GM12878 (cell line): ENCODE data around the gene COL27A1. TPM values are rescaled to one million over a fixed set of nuclear protein-coding genes. Genes with fewer than 3 reads are reported as not detected.

Source experiments
- ATAC-seq: fragments of 200-7000 bp; cut with Tn5 transposase; 3 replicates; pipeline ENCODE4 v1.9.1; 2020; ENCODE audit warnings: mild to moderate bottlenecking, moderate library complexity
- BruUV-seq: library from RNA; stranded (reverse); fragments of 400-500 nt; replicated peaks from 2 replicates; lab custom pipeline; 2021; lab: Mats Ljungman, UMichigan
- CTCF ChIA-PET: fragments of 300-600 bp; sonication (Branson Sonifier 250); formaldehyde crosslinking; extraction: SDS; loops from one replicate; lab custom pipeline; 2021; ENCODE audit warnings: inconsistent platforms; lab: Yijun Ruan, JAX
- POLR2A ChIA-PET: fragments of 350-600 bp; formaldehyde crosslinking; extraction: SDS; loops from one replicate; lab custom pipeline; 2021; ENCODE audit warnings: inconsistent platforms; lab: Charles Lee
- RAD21 ChIA-PET: fragments of 300-600 bp; sonication (Branson Sonifier 250); formaldehyde crosslinking; loops from one replicate; lab custom pipeline; 2023; ENCODE audit warnings: antibody characterized with exemption; ENCODE audit not compliant: unreplicated experiment; lab: Charles Lee
- SMC1A ChIA-PET: fragments of 300-600 bp; sonication (Branson Sonifier 250); formaldehyde crosslinking; loops from one replicate; lab custom pipeline; 2023; ENCODE audit not compliant: unreplicated experiment, uncharacterized antibody; lab: Charles Lee
- DNase-seq: peaks from one replicate; pipeline ENCODE4 v3.0.0-alpha.2; 2011; ENCODE audit warnings: low read depth, low spot score
- FAIRE-seq: peaks from 3 replicates; lab custom pipeline; 2011; peaks lifted over from hg19 to GRCh38; lab: Jason Lieb, UNC
- H2AFZ ChIP-seq: 2 replicates; pipeline ENCODE4 v1.6.0; 2011; ENCODE audit warnings: low read depth, low read length, control low read depth; ENCODE audit not compliant: control insufficient read depth
- H3K27ac ChIP-seq: 2 replicates; pipeline ENCODE4 v1.5.1; 2011; ENCODE audit warnings: control low read depth; ENCODE audit not compliant: control insufficient read depth, insufficient read depth
- H3K27me3 ChIP-seq, 2 experiments: replicated peaks in 1 of 2; 2 replicates each; pipeline versions ENCODE4 v1.6.0 to v1.6.1; 2011; ENCODE audit warnings: low read length in 1 of 2; ENCODE audit not compliant: control insufficient read depth in 2 of 2, insufficient read depth in 2 of 2
- H3K36me3 ChIP-seq, 2 experiments: 2 replicates each; pipeline ENCODE4 v1.5.1; 2011; ENCODE audit warnings: low read length in 1 of 2; ENCODE audit not compliant: control insufficient read depth in 2 of 2, insufficient read depth in 2 of 2
- H3K4me1 ChIP-seq: 2 replicates; pipeline ENCODE4 v1.6.1; 2011; ENCODE audit warnings: mild to moderate bottlenecking, low read length, moderate library complexity, mixed read lengths; ENCODE audit not compliant: control insufficient read depth, insufficient read depth
- H3K4me2 ChIP-seq: 2 replicates; pipeline ENCODE4 v1.6.0; 2011; ENCODE audit warnings: control low read depth; ENCODE audit not compliant: control insufficient read depth, insufficient read depth
- H3K4me3 ChIP-seq: fragments of 200-600 bp; sonication (generic); 2 replicates; pipeline ENCODE4 v1.5.1; 2016
- H3K79me2 ChIP-seq: 2 replicates; pipeline ENCODE4 v1.6.0; 2011; ENCODE audit warnings: low read length; ENCODE audit not compliant: control insufficient read depth, insufficient read depth
- H3K9ac ChIP-seq: 2 replicates; pipeline ENCODE4 v1.8.0; 2011; ENCODE audit warnings: low read length, control low read depth, mixed read lengths; ENCODE audit not compliant: control insufficient read depth, insufficient read depth
- H3K9me3 ChIP-seq: replicated peaks from 3 replicates; pipeline ENCODE4 v1.5.1; 2011; ENCODE audit warnings: mild to moderate bottlenecking, low read length; ENCODE audit not compliant: control insufficient read depth, insufficient read depth
- H4K20me1 ChIP-seq: 2 replicates; pipeline ENCODE4 v1.6.0; 2011; ENCODE audit not compliant: control insufficient read depth, insufficient read depth
- ASH2L ChIP-seq: fragments of 300-600, 200-600 bp; sonication (generic); IDR thresholded peaks from 2 replicates; pipeline ENCODE4 v1.6.1; 2017; ENCODE audit warnings: low read depth, mild to moderate bottlenecking, borderline replicate concordance
- CBFB ChIP-seq: IDR thresholded peaks from 2 replicates; pipeline ENCODE4 v1.6.1; 2016; ENCODE audit warnings: antibody characterized with exemption, low read depth
- FOS ChIP-seq: IDR thresholded peaks from 3 replicates; pipeline ENCODE4 v1.6.1; 2011; ENCODE audit warnings: borderline replicate concordance; ENCODE audit not compliant: insufficient read length; ENCODE audit errors: extremely low read depth
- FOXK2 ChIP-seq: fragments of 450-650 bp; IDR thresholded peaks from 2 replicates; pipeline ENCODE4 v1.6.1; 2017; ENCODE audit warnings: mild to moderate bottlenecking, moderate library complexity
- HCFC1 ChIP-seq: fragments of 150-350 bp; IDR thresholded peaks from 2 replicates; pipeline ENCODE4 v1.6.1; 2014; ENCODE audit warnings: low read length
- MTA2 ChIP-seq: fragments of 450-650 bp; IDR thresholded peaks from 2 replicates; pipeline ENCODE4 v1.6.1; 2016; ENCODE audit warnings: low read depth, mild to moderate bottlenecking, moderate library complexity
- RAD21 ChIP-seq: IDR thresholded peaks from 2 replicates; pipeline ENCODE4 v1.6.1; 2011; ENCODE audit warnings: mild to moderate bottlenecking, low read depth, low read length, moderate library complexity; ENCODE audit not compliant: insufficient read depth
- RUNX3 ChIP-seq: IDR thresholded peaks from 2 replicates; pipeline ENCODE4 v1.6.1; 2012; ENCODE audit warnings: low read length, inconsistent platforms
- TCF3 ChIP-seq: IDR thresholded peaks from 2 replicates; pipeline ENCODE4 v1.6.1; 2012; ENCODE audit warnings: low read depth, mild to moderate bottlenecking, low read length, borderline replicate concordance; ENCODE audit not compliant: insufficient read depth
- WGBS: methylation state at CpG from one replicate; pipeline ENCODE4 v1.1.6; 2016; ENCODE audit warnings: low lambda C conversion rate; ENCODE audit not compliant: insufficient replicate concordance, insufficient coverage; ENCODE audit errors: missing lambda C conversion rate; 5-methylcytosine and 5-hydroxymethylcytosine counted together
- in situ Hi-C: fragments of 300-500 bp; cut with MboI; formaldehyde crosslinking; loops from 9 replicates; pipeline ENCODE4 v1.14.3; 2018; ENCODE audit warnings: mixed read lengths
- intact Hi-C: fragments of 100-400 bp; cut with micrococcal nuclease; formaldehyde crosslinking; loops from one replicate; pipeline ENCODE4 v1.14.2; 2022; ENCODE audit not compliant: unreplicated experiment
- polyA plus RNA-seq, 11 experiments: library from polyadenylated mRNA; depleted of rRNA in 4 of 11; unstranded in 6 of 11; stranded (reverse) in 5 of 11; fragments of >200 nt; fragmentation: Nextera tagmentation in 4 of 11; fragmentation: Illumina TruSeq in 1 of 11; extraction: Ambion mirVana in 4 of 11; extraction: Trizol in 1 of 11; gene quantifications; 1 replicate in 1 of 11; 2 replicates in 10 of 11; pipeline versions ENCODE4 v1.2.1 to v1.2.3, GENCODE V29; 2011 to 2016; ENCODE audit warnings: inconsistent platforms in 2 of 11, missing spikeins in 2 of 11, low read depth in 1 of 11
- total RNA-seq, 4 experiments: library from RNA; depleted of rRNA in 3 of 4; stranded (reverse); fragments of >200 nt in 3 of 4; fragmentation: Illumina TruSeq in 1 of 4; extraction: Trizol in 1 of 4; gene quantifications; 2 replicates each; pipeline versions ENCODE4 v1.2.1 to v1.2.3, GENCODE V29; 2013 to 2021
- TF ChIP-seq, protein P1 (sequence below): fragments of 450-650 bp; IDR thresholded peaks from 2 replicates; pipeline ENCODE4 v1.6.1; 2017; ENCODE audit warnings: mild to moderate bottlenecking, moderate library complexity
- TF ChIP-seq, protein P2 (sequence below): fragments of 450-650 bp; IDR thresholded peaks from 2 replicates; pipeline ENCODE4 v1.6.1; 2017; ENCODE audit warnings: low read depth, mild to moderate bottlenecking, moderate library complexity
- TF ChIP-seq, protein P3 (sequence below): fragments of 450-650 bp; IDR thresholded peaks from 2 replicates; pipeline ENCODE4 v1.6.1; 2016; ENCODE audit warnings: mild to moderate bottlenecking

Gene COL27A1
- total and polyA plus RNA-seq, 10 of the 15 experiments (the other 5 are each of a cell fraction or from before 2014, with no cell fraction given): 0.10 TPM; not detected in 9

DNA sequence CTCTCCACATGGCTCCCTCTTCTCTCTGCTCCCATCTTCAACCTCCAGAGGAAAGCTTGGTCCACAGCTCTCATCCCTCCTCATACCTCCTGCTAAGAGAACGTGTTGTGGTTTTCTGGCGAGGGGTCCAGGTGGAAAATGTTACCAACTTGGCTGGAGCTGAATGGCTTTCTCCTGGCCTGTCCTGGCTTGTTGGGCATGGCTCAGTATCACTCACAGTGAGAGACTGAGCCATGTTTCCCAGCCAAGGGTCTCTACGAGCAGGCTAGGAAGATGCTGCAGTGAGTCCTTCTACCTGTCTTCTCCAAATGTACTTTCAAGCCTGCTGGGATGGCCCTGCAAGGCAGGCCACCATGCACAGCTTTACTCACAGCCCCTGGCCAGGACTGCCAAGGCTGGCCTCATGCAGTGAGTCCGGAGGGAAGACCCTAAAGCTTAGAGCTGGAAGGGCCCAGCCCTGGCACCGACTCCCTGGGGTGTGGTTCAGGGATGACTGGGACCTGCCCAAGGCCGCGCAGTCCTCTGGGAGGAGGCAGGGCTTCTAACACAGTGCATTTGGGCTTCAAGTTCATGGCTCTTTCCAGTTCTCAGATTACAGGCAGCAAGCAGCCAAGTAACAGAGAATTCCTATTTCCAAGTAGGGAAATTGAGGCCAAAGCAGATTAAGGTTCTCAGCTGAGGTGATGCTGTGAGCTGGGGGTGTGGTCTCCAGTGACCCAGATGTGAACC, 59.5 kb downstream of the COL27A1 start (continued):
- TF ChIP-seq RUNX3: no peak
- no peak for TF ChIP-seq MTA2
- no peak for TF ChIP-seq ASH2L
- TF ChIP-seq TCF3: no peak
- no peak for TF ChIP-seq FOXK2
- no peak for TF ChIP-seq FOS
- no peak for TF ChIP-seq CBFB
- TF ChIP-seq HCFC1: no peak
- TF ChIP-seq, protein P1, sequence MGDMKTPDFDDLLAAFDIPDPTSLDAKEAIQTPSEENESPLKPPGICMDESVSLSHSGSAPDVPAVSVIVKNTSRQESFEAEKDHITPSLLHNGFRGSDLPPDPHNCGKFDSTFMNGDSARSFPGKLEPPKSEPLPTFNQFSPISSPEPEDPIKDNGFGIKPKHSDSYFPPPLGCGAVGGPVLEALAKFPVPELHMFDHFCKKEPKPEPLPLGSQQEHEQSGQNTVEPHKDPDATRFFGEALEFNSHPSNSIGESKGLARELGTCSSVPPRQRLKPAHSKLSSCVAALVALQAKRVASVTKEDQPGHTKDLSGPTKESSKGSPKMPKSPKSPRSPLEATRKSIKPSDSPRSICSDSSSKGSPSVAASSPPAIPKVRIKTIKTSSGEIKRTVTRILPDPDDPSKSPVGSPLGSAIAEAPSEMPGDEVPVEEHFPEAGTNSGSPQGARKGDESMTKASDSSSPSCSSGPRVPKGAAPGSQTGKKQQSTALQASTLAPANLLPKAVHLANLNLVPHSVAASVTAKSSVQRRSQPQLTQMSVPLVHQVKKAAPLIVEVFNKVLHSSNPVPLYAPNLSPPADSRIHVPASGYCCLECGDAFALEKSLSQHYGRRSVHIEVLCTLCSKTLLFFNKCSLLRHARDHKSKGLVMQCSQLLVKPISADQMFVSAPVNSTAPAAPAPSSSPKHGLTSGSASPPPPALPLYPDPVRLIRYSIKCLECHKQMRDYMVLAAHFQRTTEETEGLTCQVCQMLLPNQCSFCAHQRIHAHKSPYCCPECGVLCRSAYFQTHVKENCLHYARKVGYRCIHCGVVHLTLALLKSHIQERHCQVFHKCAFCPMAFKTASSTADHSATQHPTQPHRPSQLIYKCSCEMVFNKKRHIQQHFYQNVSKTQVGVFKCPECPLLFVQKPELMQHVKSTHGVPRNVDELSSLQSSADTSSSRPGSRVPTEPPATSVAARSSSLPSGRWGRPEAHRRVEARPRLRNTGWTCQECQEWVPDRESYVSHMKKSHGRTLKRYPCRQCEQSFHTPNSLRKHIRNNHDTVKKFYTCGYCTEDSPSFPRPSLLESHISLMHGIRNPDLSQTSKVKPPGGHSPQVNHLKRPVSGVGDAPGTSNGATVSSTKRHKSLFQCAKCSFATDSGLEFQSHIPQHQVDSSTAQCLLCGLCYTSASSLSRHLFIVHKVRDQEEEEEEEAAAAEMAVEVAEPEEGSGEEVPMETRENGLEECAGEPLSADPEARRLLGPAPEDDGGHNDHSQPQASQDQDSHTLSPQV: no peak

DNA sequence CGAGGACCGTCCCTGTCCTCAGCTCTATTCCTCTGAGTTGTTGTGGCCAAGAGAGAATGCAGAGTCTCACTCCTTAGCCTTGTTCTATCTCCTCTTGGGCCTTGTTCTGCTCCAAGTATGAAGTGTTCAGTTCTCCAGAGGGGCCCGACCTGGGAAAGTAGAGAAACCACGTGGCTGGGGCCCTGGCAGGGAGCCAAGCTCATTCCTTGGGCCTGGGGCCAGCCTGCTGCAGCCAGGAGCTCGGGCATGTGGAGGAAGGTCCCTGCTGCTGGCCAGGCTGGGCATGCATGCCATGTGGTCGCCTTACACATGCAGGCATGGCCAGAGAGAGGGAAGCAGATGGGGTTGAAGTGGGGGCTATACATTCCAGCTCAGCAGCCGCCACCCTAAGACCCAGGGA, 60.7 kb downstream of the COL27A1 start:
- in situ Hi-C loops: no loop called here
- Histone ChIP-seq H3K9me3 (no peaks in the 10 kb centered on the region), H3K4me1 (no peaks in the 10 kb centered on the region), H3K36me3 (no peaks in the 10 kb centered on the region), H3K27ac (no peak overlapping the region), H3K4me3 (no peak overlapping the region), H3K79me2 (no peaks in the 10 kb centered on the region), H2AFZ (no peak overlapping the region), H4K20me1 (no peaks in the 10 kb centered on the region), H3K4me2 (no peak overlapping the region), H3K27me3 (no peaks in the 10 kb centered on the region; a peak in 3 of 4 replicates), H3K9ac (no peak overlapping the region)
- ATAC-seq (no peak), DNase-seq (no peak), FAIRE-seq (no peak)
- no peak for TF ChIP-seq RAD21
- TF ChIP-seq, protein P2, sequence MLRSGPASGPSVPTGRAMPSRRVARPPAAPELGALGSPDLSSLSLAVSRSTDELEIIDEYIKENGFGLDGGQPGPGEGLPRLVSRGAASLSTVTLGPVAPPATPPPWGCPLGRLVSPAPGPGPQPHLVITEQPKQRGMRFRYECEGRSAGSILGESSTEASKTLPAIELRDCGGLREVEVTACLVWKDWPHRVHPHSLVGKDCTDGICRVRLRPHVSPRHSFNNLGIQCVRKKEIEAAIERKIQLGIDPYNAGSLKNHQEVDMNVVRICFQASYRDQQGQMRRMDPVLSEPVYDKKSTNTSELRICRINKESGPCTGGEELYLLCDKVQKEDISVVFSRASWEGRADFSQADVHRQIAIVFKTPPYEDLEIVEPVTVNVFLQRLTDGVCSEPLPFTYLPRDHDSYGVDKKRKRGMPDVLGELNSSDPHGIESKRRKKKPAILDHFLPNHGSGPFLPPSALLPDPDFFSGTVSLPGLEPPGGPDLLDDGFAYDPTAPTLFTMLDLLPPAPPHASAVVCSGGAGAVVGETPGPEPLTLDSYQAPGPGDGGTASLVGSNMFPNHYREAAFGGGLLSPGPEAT: no peak
- TF ChIP-seq, protein P3, sequence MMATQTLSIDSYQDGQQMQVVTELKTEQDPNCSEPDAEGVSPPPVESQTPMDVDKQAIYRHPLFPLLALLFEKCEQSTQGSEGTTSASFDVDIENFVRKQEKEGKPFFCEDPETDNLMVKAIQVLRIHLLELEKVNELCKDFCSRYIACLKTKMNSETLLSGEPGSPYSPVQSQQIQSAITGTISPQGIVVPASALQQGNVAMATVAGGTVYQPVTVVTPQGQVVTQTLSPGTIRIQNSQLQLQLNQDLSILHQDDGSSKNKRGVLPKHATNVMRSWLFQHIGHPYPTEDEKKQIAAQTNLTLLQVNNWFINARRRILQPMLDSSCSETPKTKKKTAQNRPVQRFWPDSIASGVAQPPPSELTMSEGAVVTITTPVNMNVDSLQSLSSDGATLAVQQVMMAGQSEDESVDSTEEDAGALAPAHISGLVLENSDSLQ: no peak
- POLR2A ChIA-PET: no interaction called here
- WGBS: 19% methylated on average over 7 of the region's 7 CpGs
- no TSS peak for BruUV-seq
- RAD21 ChIA-PET: no interaction called here
- SMC1A ChIA-PET: no interaction called here
- CTCF ChIA-PET: no interaction called here
- intact Hi-C loops: no loop called here
